ENCODE results near the gene CAMKMT.

The CAMKMT gene

GRCh38 chr2:44692821-44693220 is 331.1 kb downstream of the CAMKMT start:
- ChIA-PET CTCF (interaction anchor here (0.5 kb wide), 1 partner anchor 112 kb away, joined by 3 read pairs; no protein-coding TSS in a partner anchor), POLR2A (ENCODE audit: low non-redundant PET) (interaction anchor here (0.6 kb wide), 1 partner anchor 12 kb away, joined by 7 read pairs; no protein-coding TSS in a partner anchor)
- DNase-seq (ENCODE audit: low spot score) = peak; percentile 21
- no peak for TF ChIP-seq CTCF (conservative IDR thresholded peaks at IDR 0.05; ENCODE audit: low read depth)
- no peak overlapping the region for H3K27ac ChIP-seq

GRCh38 chr2:44700824-44701223 is 339.1 kb downstream of the CAMKMT start:
- CTCF ChIA-PET = interaction anchor here (0.6 kb wide), 1 partner anchor 718 kb away, joined by 6 read pairs; no protein-coding TSS in a partner anchor
- no peak for TF ChIP-seq CTCF (conservative IDR thresholded peaks at IDR 0.05; ENCODE audit: low read depth)
- no peak for DNase-seq (ENCODE audit: low spot score)
- POLR2A ChIA-PET (ENCODE audit: low non-redundant PET) = no interaction called here
- no peak overlapping the region for H3K27ac ChIP-seq

- CTCF ChIA-PET = interaction anchor here (2.4 kb wide), 1 partner anchor 226 kb away, joined by 9 read pairs; no protein-coding TSS in a partner anchor
- TF ChIP-seq CTCF (conservative IDR thresholded peaks at IDR 0.05; ENCODE audit: low read depth) = no peak
- no peak for DNase-seq (ENCODE audit: low spot score)
- no peak overlapping the region for H3K27ac ChIP-seq
- POLR2A ChIA-PET (ENCODE audit: low non-redundant PET) = no interaction called here
Measured at GRCh38 chr2:44705356-44705755, 343.6 kb downstream of the CAMKMT start.

DNA sequence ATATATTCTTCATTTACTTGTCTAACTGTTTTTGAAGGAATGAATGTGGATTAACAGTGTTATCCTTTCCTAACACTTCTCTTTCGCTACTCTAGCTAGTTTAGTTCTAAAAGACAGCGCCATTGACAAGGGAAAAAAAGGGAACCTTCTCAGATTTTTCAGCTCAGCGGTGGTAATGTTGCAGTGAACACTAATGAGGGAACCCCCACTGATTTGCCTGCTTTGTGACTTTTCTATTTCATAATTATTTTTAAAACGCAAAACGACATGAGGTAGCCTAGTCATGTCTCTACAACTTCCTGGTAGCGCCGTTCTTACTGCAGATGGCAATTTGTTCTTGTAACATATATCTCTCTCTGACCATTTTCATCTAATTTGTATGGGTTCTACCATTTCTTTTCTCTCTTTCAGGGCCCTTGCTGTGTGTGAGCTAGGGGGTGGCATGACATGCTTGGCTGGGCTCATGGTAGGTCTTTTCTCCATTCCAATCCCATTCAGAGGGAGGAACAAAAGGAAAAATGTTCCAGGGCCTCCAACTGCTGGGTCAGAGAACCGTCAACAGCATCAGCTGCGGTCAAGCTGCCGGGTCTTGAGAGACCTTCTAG is 344.2 kb downstream of the CAMKMT start:
- TF ChIP-seq CTCF (conservative IDR thresholded peaks at IDR 0.05; ENCODE audit: low read depth) = no peak
- ChIA-PET CTCF (interaction anchor here (2.4 kb wide), 1 partner anchor 226 kb away, joined by 9 read pairs; no protein-coding TSS in a partner anchor), POLR2A (ENCODE audit: low non-redundant PET) (no interaction called here)
- no peak for DNase-seq (ENCODE audit: low spot score)
- H3K27ac ChIP-seq = no peak overlapping the region

DNA sequence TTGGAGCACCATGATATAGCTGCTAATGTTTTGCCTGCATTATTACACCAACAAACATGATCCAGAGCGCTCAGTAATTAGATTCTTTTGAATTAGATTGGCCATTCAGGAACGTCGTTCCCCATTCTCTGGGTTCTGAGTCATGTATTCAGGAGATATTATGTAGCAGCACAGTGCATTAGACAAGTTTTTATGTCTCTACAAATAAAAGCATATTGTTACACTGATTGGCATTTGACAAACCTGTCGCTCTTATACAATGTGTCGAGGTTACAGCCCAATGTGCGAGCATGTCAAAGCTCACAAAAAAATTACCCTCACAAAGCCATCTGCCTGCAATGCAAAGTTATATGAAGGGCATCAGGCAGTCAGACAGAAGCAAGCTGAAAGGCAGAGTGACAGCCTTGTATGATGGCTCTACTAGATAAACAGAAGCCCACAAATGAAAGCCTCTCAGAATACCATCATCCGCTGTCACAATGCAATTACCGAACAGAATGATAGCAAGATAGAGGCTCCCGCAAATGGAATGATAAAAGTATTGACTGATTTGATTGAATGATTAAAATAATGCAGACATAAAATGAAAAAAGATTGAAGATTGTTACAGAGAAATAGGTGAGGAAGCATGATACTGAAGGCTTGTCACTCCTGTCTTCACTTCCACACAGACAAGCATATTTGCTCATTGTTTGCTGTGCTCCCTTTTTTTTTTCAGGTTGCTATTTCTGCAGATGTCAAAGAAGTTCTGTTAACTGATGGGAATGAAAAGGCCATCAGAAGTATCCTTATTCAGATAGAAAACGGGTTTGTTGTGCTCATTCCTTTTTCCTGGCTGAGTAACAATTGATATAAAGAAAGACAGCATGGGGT is 345.2 kb downstream of the CAMKMT start:
- no peak overlapping the region for H3K27ac ChIP-seq
- ChIA-PET CTCF (no interaction called here), POLR2A (ENCODE audit: low non-redundant PET) (no interaction called here)
- no peak for TF ChIP-seq CTCF (conservative IDR thresholded peaks at IDR 0.05; ENCODE audit: low read depth)
- no peak for DNase-seq (ENCODE audit: low spot score)

GRCh38 chr2:44707945-44708660 is 346.4 kb downstream of the CAMKMT start:
- ChIA-PET POLR2A (ENCODE audit: low non-redundant PET) (no interaction called here), CTCF (interaction anchor here (0.6 to 0.7 kb wide), 5 partner anchors 15 to 831 kb away, joined by 3 to 8 read pairs (median 4); no protein-coding TSS in a partner anchor)
- no peak for TF ChIP-seq CTCF (conservative IDR thresholded peaks at IDR 0.05; ENCODE audit: low read depth)
- no peak overlapping the region for H3K27ac ChIP-seq
- peak; percentile 41 for DNase-seq (ENCODE audit: low spot score)

All from RWPE1 (cell line).